ENCODE results near the gene TUT7.

GRCh38 chr9:86347991-86348390, 6.2 kb downstream of the TUT7 start:
- TF ChIP-seq HDGF (IDR thresholded peaks at IDR 0.05; ENCODE audit: borderline replicate concordance), result no peak
- no peak for TF ChIP-seq NFRKB (IDR thresholded peaks at IDR 0.05)
- TF ChIP-seq SP1 (IDR thresholded peaks at IDR 0.05), result no peak
- no peak for TF ChIP-seq FOXM1 (IDR thresholded peaks at IDR 0.05; ENCODE audit: borderline replicate concordance)
- TF ChIP-seq PKNOX1 (IDR thresholded peaks at IDR 0.05), result no peak
- no peak for TF ChIP-seq FOXA1 (IDR thresholded peaks at IDR 0.05)

Data from HEK293T (cell line).